K562 (cell line): ENCODE results near the gene TMEM87B. TPM values are rescaled to one million over a fixed set of nuclear protein-coding genes. Genes with fewer than 3 reads are reported as not detected.

Experiments
- BCOR ChIP-seq: fragments of 450-650 bp; IDR thresholded peaks from 2 replicates; pipeline ENCODE4 v1.6.1; 2016
- CBFA2T3 ChIP-seq: fragments of 450-650 bp; IDR thresholded peaks from 2 replicates; pipeline ENCODE4 v1.6.1; 2017
- DLX4 ChIP-seq: fragments of 250-450 bp; sonication (Bioruptor Pico); IDR thresholded peaks from 2 replicates; pipeline ENCODE4 v1.6.1; 2021; ENCODE audit warnings: mild to moderate bottlenecking
- ELF1 ChIP-seq: fragments of 200-800 bp; sonication (Bioruptor generic); IDR thresholded peaks from 2 replicates; pipeline ENCODE4 v1.6.1; 2016; ENCODE audit warnings: missing genetic modification characterization, missing compliant biosample characterization
- ETS1 ChIP-seq: conservative IDR thresholded peaks from 2 replicates; pipeline ENCODE4 v1.6.1; 2011; ENCODE audit warnings: low read depth, mild to moderate bottlenecking, low read length; ENCODE audit not compliant: control insufficient read depth
- ETV6 ChIP-seq, 3 experiments: fragments of 150-350 bp in 1 of 3; sonication (generic) in 1 of 3; formaldehyde crosslinking in 1 of 3; IDR thresholded peaks; 2 replicates each; pipeline versions ENCODE4 v1.6.1 to v1.8.0; 2014 to 2022; ENCODE audit warnings: borderline replicate concordance in 2 of 3, low read depth in 2 of 3, antibody characterized with exemption in 1 of 3, low read length in 1 of 3, mild to moderate bottlenecking in 1 of 3, missing genetic modification reagents in 1 of 3
- GATA2 ChIP-seq: sonication (generic); formaldehyde crosslinking; IDR thresholded peaks from 2 replicates; pipeline ENCODE4 v1.4.0; 2020; ENCODE audit warnings: mild to moderate bottlenecking, missing genetic modification reagents
- HMGN3 ChIP-seq: IDR thresholded peaks from 2 replicates; pipeline ENCODE4 v1.6.1; 2011; ENCODE audit warnings: borderline replicate concordance, low read depth, mild to moderate bottlenecking, mixed read lengths, low read length; ENCODE audit not compliant: insufficient read length; ENCODE audit errors: extremely low read depth
- MAFG ChIP-seq: fragments of 450-650 bp; conservative IDR thresholded peaks from 2 replicates; pipeline ENCODE4 v1.6.1; 2016; ENCODE audit warnings: missing genetic modification characterization, missing compliant biosample characterization
- NCOA6 ChIP-seq: fragments of 450-650 bp; IDR thresholded peaks from 2 replicates; pipeline ENCODE4 v1.6.1; 2017; ENCODE audit warnings: mild to moderate bottlenecking
- PCBP1 ChIP-seq: fragments of 200-400 bp; formaldehyde crosslinking; IDR thresholded peaks from 2 replicates; pipeline ENCODE4 v1.6.1; 2018; ENCODE audit warnings: mild to moderate bottlenecking, low read depth, low read length; ENCODE audit not compliant: poor library complexity, severe bottlenecking
- RCOR1 ChIP-seq, 2 experiments: IDR thresholded peaks; 2 replicates each; pipeline ENCODE4 v1.6.1; 2012; ENCODE audit warnings: low read depth in 2 of 2, low read length in 2 of 2, borderline replicate concordance in 1 of 2, improper control_type of control experiment in 1 of 2
- SRF ChIP-seq, 2 experiments: fragments of 250-450, 450-650 bp in 1 of 2; sonication (Bioruptor Pico) in 1 of 2; sonication (generic) in 1 of 2; formaldehyde crosslinking; IDR thresholded peaks; 2 replicates each; pipeline versions ENCODE4 v1.5.0 to v1.5.1; 2020 to 2022; ENCODE audit warnings: mild to moderate bottlenecking in 1 of 2, missing genetic modification reagents in 1 of 2
- TCF15 ChIP-seq: fragments of 250-450 bp; sonication (Bioruptor Pico); IDR thresholded peaks from 2 replicates; pipeline ENCODE4 v1.8.0; 2022; ENCODE audit warnings: moderate library complexity, mild to moderate bottlenecking, inconsistent platforms
- TEAD4 ChIP-seq, 2 experiments: sonication (generic) in 1 of 2; formaldehyde crosslinking in 1 of 2; IDR thresholded peaks; 2 replicates each; pipeline versions ENCODE4 v1.6.1 to v1.8.0; 2012 to 2022; ENCODE audit warnings: borderline replicate concordance in 1 of 2, inconsistent platforms in 1 of 2, low read length in 1 of 2, mild to moderate bottlenecking in 1 of 2, missing genetic modification reagents in 1 of 2
- ZBTB7A ChIP-seq: IDR thresholded peaks from 2 replicates; pipeline ENCODE4 v1.6.1; 2011; ENCODE audit warnings: low read depth, mild to moderate bottlenecking, low read length, moderate library complexity, borderline replicate concordance; ENCODE audit not compliant: control insufficient read depth
- ZMIZ1 ChIP-seq, 2 experiments: fragments of 150-350 bp in 1 of 2; IDR thresholded peaks; 2 replicates each; pipeline ENCODE4 v1.6.1; 2012 to 2016; ENCODE audit warnings: low read depth in 2 of 2, low read length in 2 of 2, mild to moderate bottlenecking in 1 of 2, moderate library complexity in 1 of 2
- ZNF12 ChIP-seq: sonication (generic); formaldehyde crosslinking; IDR thresholded peaks from 2 replicates; pipeline ENCODE4 v1.4.0; 2020; ENCODE audit warnings: mild to moderate bottlenecking, missing genetic modification reagents
- ZNF121 ChIP-seq: sonication (generic); formaldehyde crosslinking; conservative IDR thresholded peaks from 2 replicates; pipeline ENCODE4 v1.8.0; 2022; ENCODE audit warnings: missing genetic modification reagents
- ZNF146 ChIP-seq: IDR thresholded peaks from one replicate; pipeline ENCODE4 v1.6.1; 2018; ENCODE audit warnings: missing compliant biosample characterization; ENCODE audit not compliant: unreplicated experiment
- polyA plus RNA-seq, 8 experiments: library from polyadenylated mRNA; depleted of rRNA in 4 of 8; stranded (reverse) in 5 of 8; unstranded in 3 of 8; fragments of >200 nt; fragmentation: Nextera tagmentation in 2 of 8; fragmentation: Illumina TruSeq in 1 of 8; extraction: Ambion mirVana in 2 of 8; extraction: Trizol in 1 of 8; gene quantifications; 2 replicates each; pipeline versions ENCODE4 v1.2.1 to v1.2.3, GENCODE V29; 2011 to 2014; ENCODE audit warnings: inconsistent platforms in 1 of 8, missing spikeins in 1 of 8
- total RNA-seq, 7 experiments: library from RNA; depleted of rRNA in 6 of 7; stranded (reverse); fragments of >200 nt in 6 of 7; fragmentation: Illumina TruSeq in 2 of 7; extraction: Trizol in 2 of 7; gene quantifications; 2 replicates each; pipeline versions ENCODE4 v1.2.1 to v1.2.3, GENCODE V29; 2011 to 2021; ENCODE audit warnings: low replicate concordance in 1 of 7

TMEM87B gene
- total and polyA plus RNA-seq, 9 of the 15 experiments (the other 6 are each of a cell fraction or from before 2014, with no cell fraction given) = 3.7 to 17.1 (median 11.0) TPM

GRCh38 chr2:112055730-112056625, 909 bp downstream of the TMEM87B start (continued):
- TF ChIP-seq ZMIZ1 (IDR thresholded peaks at IDR 0.05; ENCODE audit: low read depth in 2 of 2, low read length in 2 of 2) (no peak), CBFA2T3 (peak; percentile 40; the same call in 1 of the 2 replicates), TCF15 (CRISPR knock-in tag) (no peak), ZNF146 (CRISPR knock-in tag) (no peak), ZNF121 (CRISPR knock-in tag) (no peak), TEAD4 (IDR thresholded peaks at IDR 0.05; ENCODE audit: low read length) (0 out of 2 replicates have a peak, but pooled peaks have one; percentile 13), TEAD4 (CRISPR knock-in tag; IDR thresholded peaks at IDR 0.05; ENCODE audit: borderline replicate concordance) (no peak), NCOA6 (0 out of 2 replicates have a peak, but pooled peaks have one; percentile 35), ZNF12 (CRISPR knock-in tag) (no peak), RCOR1 (IDR thresholded peaks at IDR 0.05; ENCODE audit: borderline replicate concordance in 1 of 2, low read depth in 2 of 2, low read length in 2 of 2) (peak in 1 of 2 experiments; percentile 56; a peak in 1 of 4 replicates), DLX4 (CRISPR knock-in tag) (no peak), SRF (CRISPR knock-in tag; IDR thresholded peaks at IDR 0.05) (no peak; a peak in 1 of 4 replicates), ETS1 (no peak), ETV6 (IDR thresholded peaks at IDR 0.05; ENCODE audit: borderline replicate concordance in 1 of 2, low read depth in 2 of 2, low read length in 1 of 2) (peak; percentile 89 to 96; a peak in 3 of 4 replicates), ETV6 (CRISPR knock-in tag; IDR thresholded peaks at IDR 0.05; ENCODE audit: borderline replicate concordance) (no peak), MAFG (tag) (no peak), GATA2 (CRISPR knock-in tag) (no peak), HMGN3 (no peak), BCOR (peak; percentile 43; the same call in 1 of the 2 replicates), ZBTB7A (no peak), PCBP1 (no peak), ELF1 (tag) (peak; percentile 88)
